ENCODE measurements around the gene HOXD13.

The HOXD13 gene

GRCh38 chr2:176121190-176122051 lies 28.9 kb downstream of the HOXD13 start:
- no peak for DNase-seq

GRCh38 chr2:176122052-176122682 lies 29.6 kb downstream of the HOXD13 start:
- DNase-seq = no peak

DNA sequence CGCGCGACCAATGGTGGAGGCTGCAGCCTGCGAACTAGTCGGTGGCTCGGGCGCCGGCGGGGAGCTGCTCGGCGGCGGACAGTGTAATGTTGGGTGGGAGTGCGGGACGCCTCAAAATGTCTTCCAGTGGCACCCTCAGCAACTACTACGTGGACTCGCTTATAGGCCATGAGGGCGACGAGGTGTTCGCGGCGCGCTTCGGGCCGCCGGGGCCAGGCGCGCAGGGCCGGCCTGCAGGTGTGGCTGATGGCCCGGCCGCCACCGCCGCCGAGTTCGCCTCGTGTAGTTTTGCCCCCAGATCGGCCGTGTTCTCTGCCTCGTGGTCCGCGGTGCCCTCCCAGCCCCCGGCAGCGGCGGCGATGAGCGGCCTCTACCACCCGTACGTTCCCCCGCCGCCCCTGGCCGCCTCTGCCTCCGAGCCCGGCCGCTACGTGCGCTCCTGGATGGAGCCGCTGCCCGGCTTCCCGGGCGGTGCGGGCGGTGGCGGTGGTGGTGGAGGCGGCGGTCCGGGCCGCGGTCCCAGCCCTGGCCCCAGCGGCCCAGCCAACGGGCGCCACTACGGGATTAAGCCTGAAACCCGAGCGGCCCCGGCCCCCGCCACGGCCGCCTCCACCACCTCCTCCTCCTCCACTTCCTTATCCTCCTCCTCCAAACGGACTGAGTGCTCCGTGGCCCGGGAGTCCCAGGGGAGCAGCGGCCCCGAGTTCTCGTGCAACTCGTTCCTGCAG lies 30.3 kb downstream of the HOXD13 start, which contains the start of gene HOXD9:
Gene HOXD9 (plus strand): TSS at position 37 of the 728 bp plus-strand sequence. CDS start 50 bp downstream, at position 87.
- DNase-seq = no peak

GRCh38 chr2:176123411-176124109 lies 31.0 kb downstream of the HOXD13 start:
- DNase-seq = no peak

GRCh38 chr2:176124110-176124946 lies 31.8 kb downstream of the HOXD13 start:
- no peak for DNase-seq

GRCh38 chr2:176124947-176125771 lies 32.6 kb downstream of the HOXD13 start:
- no peak for DNase-seq

DNA sequence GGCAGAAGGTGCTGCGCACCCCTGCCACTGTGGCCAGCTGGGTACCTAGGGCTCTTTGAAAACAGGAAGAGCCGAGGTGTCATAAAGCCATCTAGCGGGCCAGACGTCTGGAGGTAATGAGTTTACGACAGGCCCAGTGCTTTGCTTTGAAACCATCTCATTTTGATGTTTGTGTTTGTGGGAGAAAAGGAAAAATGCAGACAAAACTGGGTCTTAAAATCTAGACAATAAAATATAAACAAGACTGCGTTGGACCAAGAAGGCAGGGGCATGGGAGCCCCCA lies 33.2 kb downstream of the HOXD13 start:
- DNase-seq = no peak

GRCh38 chr2:176126929-176127773 lies 34.6 kb downstream of the HOXD13 start:
- DNase-seq = peak; percentile 41

- no peak for DNase-seq
Measured at GRCh38 chr2:176127774-176128072, 35.2 kb downstream of the HOXD13 start.

DNA sequence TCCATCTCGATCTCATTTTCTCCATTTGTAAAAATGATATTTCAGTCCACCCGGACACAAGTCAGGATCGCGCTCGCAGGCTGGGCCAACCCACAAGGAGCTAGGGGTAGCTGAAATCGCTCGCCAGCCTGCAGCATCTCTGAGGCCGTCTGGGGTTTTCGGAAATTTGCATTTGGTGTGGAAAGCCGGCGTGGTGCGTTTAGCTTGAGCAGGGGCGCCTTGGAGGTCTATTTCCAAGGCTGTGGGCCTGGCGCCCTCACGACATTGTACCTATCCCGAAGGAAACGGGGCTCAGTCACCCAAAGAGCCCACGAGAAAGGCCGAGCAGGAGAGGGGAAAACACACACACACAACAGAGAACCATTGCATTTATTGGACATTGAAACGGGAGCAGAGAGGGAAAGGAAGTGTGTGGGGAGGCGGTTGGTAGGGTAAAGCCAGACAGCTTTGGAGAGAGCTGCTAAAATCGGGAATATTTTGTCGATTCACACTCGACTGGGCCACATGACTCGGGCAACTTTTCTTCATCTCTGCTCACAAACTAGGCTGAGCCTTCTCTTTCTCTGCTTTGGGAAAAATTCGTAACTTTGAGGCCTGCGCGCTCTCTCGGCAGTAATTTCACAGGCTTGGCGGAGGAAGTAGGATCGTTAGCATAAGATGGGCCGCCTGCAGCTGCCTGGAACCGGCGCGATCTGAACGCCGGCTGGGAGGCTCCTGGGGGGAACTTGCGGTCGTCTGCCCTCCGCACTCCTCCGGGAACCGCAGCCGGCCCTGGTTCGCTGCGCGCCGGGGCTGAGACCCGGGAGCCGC lies 35.9 kb downstream of the HOXD13 start:
- DNase-seq = no peak

DNA sequence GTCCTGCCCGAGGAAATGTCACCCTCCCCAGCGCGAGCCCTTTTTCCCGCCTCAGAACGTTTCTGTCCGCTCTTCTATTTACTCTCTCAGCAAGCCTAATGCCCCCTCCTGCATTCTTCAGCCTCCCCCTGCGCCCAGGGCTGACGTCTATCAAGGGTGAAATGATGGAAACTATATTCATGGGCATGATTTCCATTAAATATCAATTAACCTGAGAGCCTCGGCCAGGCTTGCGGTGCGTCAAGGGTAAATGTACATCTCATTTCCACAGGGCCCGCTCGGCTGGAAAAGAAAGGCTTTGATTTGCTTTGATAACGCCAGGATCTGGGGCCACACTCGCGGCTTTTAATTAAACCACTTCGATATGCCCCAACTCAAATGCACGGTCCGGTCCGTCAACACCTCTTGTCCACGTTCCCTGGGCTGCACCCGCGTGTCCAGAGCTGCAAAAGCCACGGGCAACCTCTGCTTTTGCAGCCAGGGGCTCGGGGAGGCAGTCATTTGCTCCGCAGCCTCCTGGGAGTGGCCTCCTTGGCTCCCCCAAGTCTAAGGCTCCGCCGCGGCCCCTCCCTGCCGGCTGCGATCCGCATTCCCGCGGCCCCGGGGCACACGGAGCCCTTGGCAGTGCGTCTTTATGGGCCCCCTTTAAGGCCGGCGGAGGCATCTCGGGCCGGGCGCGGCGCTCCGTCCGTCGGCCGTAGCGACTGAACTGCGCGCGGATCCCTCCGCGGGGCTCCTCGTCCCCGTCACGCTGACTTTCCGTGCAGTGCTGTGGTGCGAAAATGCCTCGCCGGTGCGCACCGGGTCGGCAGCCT lies 36.7 kb downstream of the HOXD13 start, which contains the start of gene HOXD8:
Gene HOXD8 (plus strand): TSS at position 724 of the 815 bp plus-strand sequence. CDS start 662 bp downstream, outside the sequence.
- DNase-seq = no peak

DNA sequence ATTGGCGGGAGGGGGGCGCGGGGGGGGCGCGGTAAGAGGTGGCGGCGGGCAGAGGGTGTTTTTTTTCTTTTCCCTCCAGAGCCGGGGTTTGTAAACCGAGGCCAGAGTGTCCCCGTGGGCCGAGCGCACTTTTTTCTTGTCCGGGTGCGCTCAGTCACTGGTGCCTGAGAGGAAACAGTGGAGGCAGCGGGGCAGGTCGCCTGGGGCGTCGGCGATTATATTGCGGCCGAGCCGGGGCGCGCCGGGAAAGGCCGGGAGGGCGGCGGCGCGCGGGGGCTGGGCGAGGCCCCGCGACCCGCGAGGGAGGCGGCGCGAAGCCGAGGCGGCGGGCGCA lies 37.3 kb downstream of the HOXD13 start:
- no peak for DNase-seq

- no peak for DNase-seq
Measured at GRCh38 chr2:176130147-176130956, 37.8 kb downstream of the HOXD13 start.

DNA sequence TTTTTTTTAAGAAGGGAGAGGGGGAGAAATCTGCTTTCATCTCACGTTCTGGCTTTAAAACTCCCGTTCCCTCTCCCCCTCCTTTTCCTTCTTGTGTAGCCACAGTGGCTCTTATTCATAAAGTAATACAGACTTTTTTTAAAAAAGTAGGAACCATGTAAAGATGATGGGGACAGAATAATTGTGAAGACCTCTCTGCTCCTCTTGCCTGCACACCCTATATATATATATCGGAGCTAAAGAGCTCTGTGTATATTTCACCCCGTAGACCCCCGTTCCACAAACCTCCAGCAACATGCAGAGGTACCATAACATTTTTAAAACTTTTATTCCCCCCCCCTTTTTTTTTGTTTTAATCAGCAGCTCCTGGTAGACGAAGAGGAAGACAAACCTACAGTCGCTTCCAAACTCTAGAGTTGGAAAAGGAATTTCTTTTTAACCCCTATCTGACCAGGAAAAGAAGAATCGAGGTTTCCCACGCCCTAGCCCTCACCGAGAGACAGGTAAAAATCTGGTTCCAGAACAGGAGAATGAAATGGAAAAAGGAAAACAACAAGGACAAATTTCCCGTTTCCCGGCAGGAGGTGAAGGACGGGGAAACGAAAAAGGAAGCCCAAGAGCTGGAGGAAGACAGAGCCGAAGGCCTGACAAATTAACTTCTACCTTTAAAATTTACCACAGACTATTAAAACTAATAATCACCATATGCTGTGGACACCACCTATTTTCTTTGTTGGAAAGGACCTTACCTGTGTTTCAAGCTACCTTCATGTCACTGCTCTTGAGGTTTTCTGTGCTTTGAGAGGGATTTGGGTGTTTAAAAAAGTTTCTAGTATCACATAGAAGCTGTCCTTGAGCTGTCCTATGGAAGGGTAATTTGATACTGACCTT lies 38.7 kb downstream of the HOXD13 start:
- no peak for DNase-seq

DNA sequence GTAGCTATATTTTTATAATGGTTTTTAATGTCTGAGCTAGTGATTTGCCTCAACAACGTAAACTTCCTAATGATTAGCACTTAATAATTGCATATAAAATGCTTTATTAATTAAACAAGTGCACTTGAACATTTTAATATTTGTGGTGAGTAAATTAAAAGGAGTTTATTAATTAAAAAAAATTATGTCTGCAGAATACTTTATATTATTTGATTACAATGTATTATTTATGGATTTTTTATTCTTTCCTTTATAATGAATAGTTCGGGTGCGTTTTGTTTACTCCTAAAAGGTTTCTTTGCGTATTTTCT lies 39.3 kb downstream of the HOXD13 start:
- DNase-seq = no peak

DNA sequence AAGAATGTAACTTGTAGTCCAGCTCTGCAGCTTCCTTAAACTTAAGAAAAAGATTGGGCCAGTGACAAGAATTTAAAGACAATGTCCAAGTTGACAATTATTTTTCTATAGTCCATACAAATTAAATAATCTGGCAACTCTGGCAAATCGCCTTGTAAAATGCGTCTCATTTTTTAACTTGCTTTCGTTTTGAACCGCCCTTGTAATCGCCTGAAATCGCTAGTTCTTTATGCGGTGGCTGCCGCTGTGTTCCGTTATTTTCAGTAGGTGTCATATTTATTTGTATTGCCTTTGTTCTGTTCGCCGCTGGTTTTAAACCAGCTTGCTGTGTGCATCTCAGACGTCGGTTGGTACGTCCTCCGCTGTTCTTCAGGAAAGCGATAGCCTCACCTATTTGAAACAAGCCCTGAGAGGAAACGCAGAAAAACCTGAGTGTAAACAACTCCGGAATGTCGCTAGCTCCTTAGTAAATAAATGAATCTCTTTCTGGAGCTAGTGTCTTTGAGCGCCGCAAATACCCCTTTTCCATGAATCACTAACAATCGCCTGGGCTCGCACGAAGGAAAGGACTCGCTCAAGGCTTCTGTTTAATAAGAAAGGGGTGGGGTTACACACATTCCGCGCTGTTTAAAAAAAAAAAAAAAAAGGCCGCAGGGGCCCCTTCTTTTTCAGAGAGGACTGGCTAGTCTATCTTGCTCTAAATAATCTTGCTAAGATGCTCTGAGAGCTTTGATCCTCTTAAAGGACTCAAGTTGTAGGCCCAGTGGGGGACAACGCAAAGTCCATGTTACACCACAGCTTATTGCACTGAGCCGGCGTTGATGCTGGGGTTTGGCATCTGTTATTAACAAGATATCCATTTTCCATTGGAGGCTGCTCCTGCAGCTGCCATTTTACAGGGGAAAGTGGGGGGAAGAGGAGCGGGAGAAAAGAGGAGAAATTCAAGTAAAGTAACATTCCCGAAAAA lies 40.0 kb downstream of the HOXD13 start:
- DNase-seq = no peak
